Fibroblast of peridontal ligament (primary cell): Measurements from ENCODE around the gene MCM5.

Experiments used
- DNase-seq: peaks from one replicate; pipeline ENCODE4 v3.0.0-alpha.2; 2010; ENCODE audit errors: extremely low read depth

MCM5 gene

GRCh38 chr22:35399678-35400500 is at the start of gene MCM5:
Gene MCM5, plus strand, starts transcription at chr22:35400140. Its CDS starts 299 bp downstream, at chr22:35400439.
- DNase-seq: peak; percentile 96

DNA sequence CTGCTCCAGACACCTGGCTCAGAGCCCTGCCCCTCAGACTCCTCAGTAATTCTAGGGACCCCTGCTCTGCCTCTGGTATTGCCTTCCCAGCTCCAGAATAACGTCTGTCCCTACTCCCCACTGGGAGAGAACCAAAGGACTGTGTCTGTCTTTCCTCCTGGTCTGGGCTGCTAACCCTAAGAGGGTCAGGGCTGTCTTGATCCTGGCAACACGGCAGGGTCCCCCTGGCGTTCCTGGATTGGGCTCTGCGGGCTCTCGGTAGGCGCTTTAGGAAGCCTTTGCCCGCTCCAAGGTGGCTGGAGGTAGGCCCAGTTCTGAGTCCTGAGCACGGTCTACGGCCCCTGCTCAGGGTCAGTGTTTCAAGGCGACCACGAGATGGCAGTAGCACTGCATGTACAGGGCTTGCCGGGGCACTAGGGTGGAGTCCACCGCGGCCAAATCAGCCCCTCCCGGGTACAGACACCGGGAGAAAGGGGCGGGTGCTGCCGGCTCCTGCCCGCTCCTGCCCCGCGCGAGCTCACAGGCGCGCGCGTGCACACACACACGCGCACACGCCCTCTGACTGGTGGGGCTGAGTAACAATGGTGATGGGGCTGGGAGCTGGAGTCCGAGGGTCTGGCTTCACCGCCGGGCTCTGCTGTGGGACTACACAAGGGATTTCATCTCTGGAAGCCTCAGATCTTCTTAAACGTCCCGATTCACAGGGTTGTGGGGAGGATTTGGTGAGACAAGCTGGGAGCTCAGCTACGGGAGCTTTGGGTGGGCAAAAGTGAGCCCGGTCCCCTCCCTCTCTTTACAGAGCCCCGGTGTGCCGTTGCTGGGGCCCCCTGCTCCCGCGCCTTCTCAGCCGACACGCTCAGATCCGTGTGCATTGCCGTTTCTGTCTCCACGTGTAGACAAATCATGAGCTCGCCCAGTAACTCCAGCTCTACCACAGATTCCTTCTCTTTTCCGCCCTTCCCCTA is 49.1 kb upstream of the MCM5 start:
- peak; percentile 90 for DNase-seq

DNA sequence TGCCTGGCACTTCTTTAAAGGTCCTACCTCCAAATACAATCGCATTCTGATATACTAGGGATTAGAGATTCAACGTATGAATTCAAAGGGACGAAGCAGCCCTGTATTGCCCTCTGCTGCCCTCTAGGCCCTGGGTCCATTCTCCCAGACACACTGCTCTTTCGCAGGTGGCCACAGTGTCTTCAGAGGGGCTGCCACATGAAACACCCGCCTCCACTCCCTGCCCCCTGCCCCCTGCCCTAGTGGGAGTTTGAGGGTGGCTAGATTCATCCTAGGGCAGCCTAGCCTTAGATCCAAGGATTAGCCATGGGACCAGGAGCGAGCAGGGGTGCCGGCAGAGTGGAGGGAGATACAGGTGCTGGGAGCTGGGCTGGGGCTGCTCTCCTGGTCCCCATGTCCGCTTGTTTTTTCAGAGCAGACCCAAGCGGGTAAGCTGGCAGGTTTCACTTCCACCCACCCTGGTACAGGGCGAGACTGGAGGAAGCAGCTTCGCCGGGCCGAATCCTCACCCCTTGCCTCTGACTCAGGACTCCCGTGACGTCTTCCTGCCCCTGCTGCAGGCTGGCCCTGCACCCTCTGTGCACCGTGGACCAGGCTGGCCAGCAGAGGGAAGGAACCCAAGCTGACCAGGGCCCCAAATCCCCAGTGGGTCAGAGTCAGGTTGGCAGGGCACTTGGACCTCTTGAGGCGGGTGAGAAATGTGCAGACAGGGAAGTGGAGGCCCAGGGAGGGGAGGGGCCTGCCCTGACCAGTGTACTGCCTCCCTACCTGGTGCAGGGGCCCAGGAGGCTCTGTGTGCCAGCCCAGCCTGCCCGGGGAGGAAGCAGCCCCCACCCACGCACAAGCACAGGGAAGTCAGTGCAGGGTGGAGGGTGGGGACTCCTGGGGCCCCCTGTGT is 47.5 kb upstream of the MCM5 start:
- no peak for DNase-seq

DNA sequence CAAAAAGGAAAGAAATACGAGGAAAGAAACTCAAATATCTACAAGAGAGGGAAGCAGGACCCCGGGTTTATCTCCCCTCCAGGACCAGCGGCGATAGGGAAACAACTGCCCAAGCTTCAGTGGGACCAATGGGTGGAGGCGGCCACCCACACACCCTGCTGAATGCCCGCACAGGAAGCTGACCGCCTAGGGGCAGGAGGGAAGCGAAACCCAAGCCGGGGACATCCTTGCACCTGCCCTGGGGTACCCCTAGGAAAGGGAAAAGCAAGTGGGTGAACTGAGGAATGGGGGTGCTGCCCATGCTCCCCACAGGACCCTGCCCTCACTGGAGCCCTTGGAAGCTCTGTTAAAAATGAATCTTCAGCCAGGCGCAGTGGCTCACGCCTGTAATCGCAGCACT is 46.6 kb upstream of the MCM5 start:
- no peak for DNase-seq

- DNase-seq: no peak
Measured at GRCh38 chr22:35354068-35354467, 45.9 kb upstream of the MCM5 start.

DNA sequence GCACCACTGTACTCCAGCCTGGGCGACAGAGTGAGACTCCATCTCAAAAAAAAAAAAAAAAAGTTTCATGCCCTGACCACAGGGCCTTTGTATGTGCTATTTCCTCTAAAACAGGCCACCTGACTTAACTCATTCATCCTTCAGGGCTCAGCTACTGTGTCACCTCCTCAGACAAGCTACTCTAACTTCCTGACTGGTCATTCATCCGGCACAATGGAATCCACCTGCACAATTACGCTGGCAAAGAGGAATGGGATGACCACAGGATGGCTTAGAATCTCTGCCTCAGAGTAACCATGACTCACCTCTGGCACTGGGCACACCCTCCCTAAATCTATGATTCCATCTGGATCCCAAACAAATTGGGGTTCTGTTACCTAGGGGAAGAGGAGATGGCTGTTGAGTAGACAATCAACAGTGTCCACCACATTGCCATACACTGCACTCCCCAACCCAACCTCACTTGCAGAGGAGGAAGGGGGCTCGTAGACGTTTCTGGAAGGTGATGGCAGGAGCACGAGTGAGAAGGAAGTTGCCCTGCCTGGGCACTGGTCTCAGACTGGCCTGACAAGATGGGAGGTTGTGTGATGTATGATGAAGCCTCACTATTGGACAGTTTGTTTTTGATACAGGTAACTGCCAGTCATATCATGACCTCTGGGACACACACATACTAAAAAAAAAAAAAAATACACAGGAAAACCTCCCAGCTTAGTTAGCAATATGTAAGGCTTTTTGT is 41.9 kb upstream of the MCM5 start:
- no peak for DNase-seq

- DNase-seq: no peak
Measured at GRCh38 chr22:35359380-35360065, 40.4 kb upstream of the MCM5 start.

GRCh38 chr22:35361001-35361558 is 38.9 kb upstream of the MCM5 start:
- no peak for DNase-seq

- DNase-seq: no peak
Measured at GRCh38 chr22:35363566-35364086, 36.3 kb upstream of the MCM5 start.

- peak; percentile 73 for DNase-seq
Measured at GRCh38 chr22:35364230-35364629, 35.7 kb upstream of the MCM5 start.

- DNase-seq: no peak
Measured at GRCh38 chr22:35367331-35367886, 32.5 kb upstream of the MCM5 start.

DNA sequence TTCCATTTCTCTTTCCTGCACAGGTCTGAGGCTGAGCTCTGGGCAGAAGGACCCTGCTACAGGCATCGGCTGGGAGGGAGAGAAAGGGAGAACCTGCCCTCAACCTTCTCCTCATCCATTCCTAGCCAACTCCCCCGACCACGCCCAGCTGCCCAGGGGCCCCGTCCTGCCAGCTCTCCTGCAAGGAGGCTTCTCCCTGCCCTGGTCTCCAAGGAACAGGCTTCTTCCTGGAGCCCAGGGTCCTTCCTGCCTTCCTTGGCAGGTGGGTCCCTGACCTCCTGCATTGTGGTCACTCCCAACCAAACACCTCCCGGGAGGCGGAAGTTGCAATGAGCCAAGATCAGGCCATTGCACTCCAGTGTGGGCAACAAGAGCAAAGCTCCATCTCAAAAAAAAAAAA is 31.6 kb upstream of the MCM5 start:
- DNase-seq: no peak

DNA sequence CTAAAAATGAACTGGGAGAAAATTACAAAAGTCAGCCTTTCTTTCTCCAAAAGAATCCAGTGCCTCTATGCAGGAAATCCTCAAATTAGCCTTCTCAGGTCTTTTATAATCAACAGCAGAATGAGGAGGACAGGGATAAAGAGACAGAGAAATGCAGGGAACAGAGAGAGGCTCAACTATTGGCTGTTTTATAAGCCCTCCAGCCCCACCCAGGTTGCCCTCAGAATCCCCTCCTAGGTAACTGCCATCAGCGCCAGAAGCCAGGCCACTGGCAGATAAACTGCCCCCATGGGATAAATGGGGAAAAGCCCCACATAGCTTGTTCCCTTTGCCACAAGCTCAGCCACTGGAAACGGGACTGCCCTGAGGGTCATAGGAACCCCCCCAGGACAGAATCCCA is 29.9 kb upstream of the MCM5 start:
- no peak for DNase-seq

- no peak for DNase-seq
Measured at GRCh38 chr22:35373781-35374180, 26.2 kb upstream of the MCM5 start.

DNA sequence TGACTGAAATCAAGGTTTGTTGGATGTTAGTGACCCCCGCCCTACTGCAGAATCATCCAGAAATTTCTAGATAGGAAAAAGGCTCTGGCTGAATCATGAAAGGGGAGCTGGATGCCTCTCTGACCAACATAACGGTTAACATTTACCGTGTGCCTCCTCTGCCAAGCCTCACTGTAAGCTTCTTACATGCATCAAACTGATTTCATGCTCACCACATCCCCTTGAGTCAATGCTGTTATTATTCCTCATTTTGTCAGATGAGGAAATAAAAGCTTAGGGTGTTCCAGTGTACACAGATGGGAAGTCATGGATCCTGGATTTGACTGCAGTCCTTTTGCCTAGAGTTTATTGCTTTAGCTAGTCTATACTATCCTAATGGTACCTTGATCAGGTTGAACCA is 24.9 kb upstream of the MCM5 start:
- DNase-seq: peak; percentile 65

- DNase-seq: no peak
Measured at GRCh38 chr22:35375526-35375925, 24.4 kb upstream of the MCM5 start.

- DNase-seq: peak; percentile 99
Measured at GRCh38 chr22:35376728-35377472, 23.0 kb upstream of the MCM5 start.

DNA sequence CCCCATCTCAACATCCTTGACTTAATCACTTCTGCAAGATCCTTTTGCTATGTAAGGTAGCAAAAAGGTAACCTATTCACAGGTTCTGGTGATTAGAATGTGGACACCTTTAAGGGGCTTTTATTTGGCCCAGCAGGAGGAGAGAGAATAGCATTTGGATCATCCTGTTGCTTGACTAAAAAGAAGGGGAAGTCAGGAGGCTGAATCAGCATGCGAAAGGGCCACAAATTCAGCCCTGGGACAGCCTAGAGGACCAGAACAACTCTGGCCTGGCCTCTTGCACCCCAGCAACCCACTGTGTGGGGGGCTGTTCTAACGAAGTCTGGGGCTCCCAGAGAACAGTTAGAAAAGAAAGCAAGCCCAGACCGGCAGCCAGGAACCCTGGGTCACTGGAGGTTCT is 22.2 kb upstream of the MCM5 start:
- DNase-seq: no peak

GRCh38 chr22:35378621-35379020 is 21.3 kb upstream of the MCM5 start:
- DNase-seq: no peak
